ENCODE measurements around the gene UNK.
A peak's percentile ranks its signal among the peaks of the same experiment; 100 is the strongest.

Gene UNK

DNA sequence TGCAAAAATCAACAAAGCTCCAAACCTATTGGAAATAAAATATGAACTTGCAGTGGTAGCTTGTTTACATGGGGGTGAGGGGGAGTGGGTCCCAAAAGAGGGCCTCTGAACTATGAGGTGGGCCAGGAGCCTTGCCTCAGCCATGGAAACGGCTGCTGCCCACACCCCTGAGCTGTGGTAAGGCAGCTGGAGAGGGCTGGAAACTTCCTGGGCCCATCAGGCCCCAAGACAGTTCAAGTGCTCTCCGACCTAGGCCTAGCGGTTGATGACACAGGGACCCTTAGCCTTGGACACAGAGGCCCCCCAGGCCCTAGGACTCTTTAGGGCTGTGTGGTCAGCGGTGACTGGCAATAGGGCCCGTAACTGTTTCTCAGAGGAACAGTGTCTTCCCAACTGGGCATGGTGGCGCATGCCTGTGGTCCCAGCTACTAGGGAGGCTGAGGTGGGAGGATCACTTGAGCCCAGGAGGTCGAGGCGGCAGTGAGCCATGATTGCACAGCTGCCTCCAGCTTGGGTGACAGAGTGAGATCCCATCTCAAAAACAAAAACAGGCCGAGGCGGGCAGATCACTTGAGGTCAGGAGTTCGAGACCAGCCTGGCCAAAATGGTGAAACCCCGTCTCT lies 41.3 kb downstream of the UNK start:
- peak overlapping the region; percentile 8; the same call in 1 of the 2 replicates for H3K27ac ChIP-seq

GRCh38 chr17:75826561-75827307 lies 42.1 kb downstream of the UNK start:
- H3K36me3 ChIP-seq, result peaks cover 52% of the 10 kb centered on the region
- no peaks in the 10 kb centered on the region for H3K27me3 ChIP-seq (ENCODE audit: insufficient read depth, low read depth, severe bottlenecking)
- H3K4me3 ChIP-seq (ENCODE audit: low read depth, low read length), result no peak overlapping the region
- DNase-seq, result no peak
- no peaks in the 10 kb centered on the region for H3K9me3 ChIP-seq (ENCODE audit: severe bottlenecking)
- peak; percentile 14; the same call in 1 of the 2 replicates for TF ChIP-seq CTCF (IDR thresholded peaks at IDR 0.05; ENCODE audit: low read depth, low read length)
- peak overlapping the region; percentile 96 for H3K27ac ChIP-seq

More for the DNA sequence above, 41.3 kb downstream of the UNK start:
- H3K36me3 ChIP-seq, result peaks cover 61% of the 10 kb centered on the region
- TF ChIP-seq CTCF (IDR thresholded peaks at IDR 0.05; ENCODE audit: low read depth, low read length), result no peak
- no peak overlapping the region for H3K4me3 ChIP-seq (ENCODE audit: low read depth, low read length)
- H3K9me3 ChIP-seq (ENCODE audit: severe bottlenecking), result no peaks in the 10 kb centered on the region
- DNase-seq, result no peak
- H3K27me3 ChIP-seq (ENCODE audit: insufficient read depth, low read depth, severe bottlenecking), result no peaks in the 10 kb centered on the region

DNA sequence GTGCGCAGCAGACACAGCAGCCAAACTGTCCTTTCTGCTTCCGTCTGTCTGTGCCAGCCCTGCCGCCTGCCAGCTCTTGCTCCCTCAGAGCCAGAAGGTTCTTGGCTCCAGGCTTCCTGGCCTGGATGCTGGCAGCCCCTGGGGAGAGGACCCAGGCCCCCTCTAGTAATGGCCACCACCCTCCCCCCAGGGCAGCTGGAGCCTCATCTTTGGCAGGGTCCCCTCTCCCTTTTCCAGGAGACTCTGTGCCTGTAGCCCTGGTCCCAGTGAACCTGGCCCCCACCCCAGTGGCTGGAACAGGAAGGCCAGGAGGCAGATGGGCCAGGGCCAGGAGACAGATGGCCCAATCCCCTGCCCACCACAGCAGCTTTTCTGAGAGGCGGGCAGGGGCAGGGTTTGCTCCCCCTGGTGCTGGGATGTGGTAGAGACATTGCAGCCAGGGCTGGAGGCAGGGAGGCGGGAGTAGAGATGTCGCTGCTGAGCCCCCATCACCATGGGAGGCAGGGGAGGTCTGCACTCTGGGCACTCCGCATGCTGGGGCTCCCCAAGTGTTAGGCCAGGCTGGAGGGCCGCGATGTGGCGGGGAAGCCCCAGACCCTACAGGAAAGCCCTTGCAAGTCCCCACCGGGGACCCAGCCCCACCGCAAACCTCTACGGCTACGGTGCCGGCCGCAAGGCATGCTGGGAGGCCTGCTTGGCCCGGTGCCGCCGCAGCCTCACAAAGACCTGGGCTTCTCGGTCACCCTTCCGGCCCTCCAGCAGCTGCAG lies 42.9 kb downstream of the UNK start:
- Histone ChIP-seq H3K9me3 (ENCODE audit: severe bottlenecking) (no peaks in the 10 kb centered on the region), H3K4me3 (ENCODE audit: low read depth, low read length) (peak overlapping the region; percentile 38), H3K27ac (peak overlapping the region; percentile 96), H3K36me3 (peaks cover 45% of the 10 kb centered on the region), H3K27me3 (ENCODE audit: insufficient read depth, low read depth, severe bottlenecking) (no peaks in the 10 kb centered on the region)
- peak; percentile 98 for TF ChIP-seq CTCF (IDR thresholded peaks at IDR 0.05; ENCODE audit: low read depth, low read length)
- DNase-seq, result peak; percentile 98

DNA sequence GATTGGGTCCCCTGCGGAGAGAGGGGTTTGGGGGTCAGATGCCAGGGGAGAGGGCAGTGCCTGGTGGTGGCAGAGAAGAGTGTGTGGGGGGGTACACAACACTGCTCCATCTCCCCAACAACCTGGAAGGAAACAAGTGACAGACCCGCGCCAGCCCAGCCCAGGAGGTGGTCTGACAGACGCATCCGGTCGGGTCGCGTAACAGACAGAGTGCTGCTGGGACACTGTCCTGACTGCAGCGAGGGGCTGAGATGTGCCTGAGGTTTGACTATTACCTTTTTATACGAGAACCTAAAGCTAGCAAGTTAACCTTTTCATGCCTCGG lies 43.4 kb downstream of the UNK start:
- Histone ChIP-seq H3K27me3 (ENCODE audit: insufficient read depth, low read depth, severe bottlenecking) (no peaks in the 10 kb centered on the region), H3K4me3 (ENCODE audit: low read depth, low read length) (peak overlapping the region; percentile 38), H3K27ac (peak overlapping the region; percentile 96), H3K36me3 (peaks cover 39% of the 10 kb centered on the region), H3K9me3 (ENCODE audit: severe bottlenecking) (no peaks in the 10 kb centered on the region)
- DNase-seq, result no peak
- no peak for TF ChIP-seq CTCF (IDR thresholded peaks at IDR 0.05; ENCODE audit: low read depth, low read length)

GRCh38 chr17:75828741-75829140 lies 44.1 kb downstream of the UNK start:
- Histone ChIP-seq H3K36me3 (peaks cover 32% of the 10 kb centered on the region), H3K4me3 (ENCODE audit: low read depth, low read length) (no peak overlapping the region), H3K27me3 (ENCODE audit: insufficient read depth, low read depth, severe bottlenecking) (no peaks in the 10 kb centered on the region), H3K27ac (peak overlapping the region; percentile 96), H3K9me3 (ENCODE audit: severe bottlenecking) (no peaks in the 10 kb centered on the region)
- no peak for DNase-seq
- no peak for TF ChIP-seq CTCF (IDR thresholded peaks at IDR 0.05; ENCODE audit: low read depth, low read length)

All from WERI-Rb-1 (cell line).